Measurements from ENCODE around the gene ZBTB20. TPM values are rescaled to one million over a fixed set of nuclear protein-coding genes. Genes with fewer than 3 reads are reported as not detected.

The ZBTB20 gene
- total RNA-seq, 8 experiments from 2014 or later, result 21.8 to 62.6 (median 39.5) TPM

GRCh38 chr3:114974387-114974786 lies 172.7 kb downstream of the ZBTB20 start:
- in situ Hi-C loops (cut with MboI; ENCODE audit: low pct_unique_long_range_greater_than_20kb in 2 of 9, low sequenced_read_pairs in 9 of 9, unreplicated experiment in 9 of 9), result no loop called here
- ATAC-seq (replicated peaks in 6 of 8), result no peak
- Histone ChIP-seq H3K27ac (no peak overlapping the region), H3K4me1 (replicated peaks in 1 of 2) (peaks cover 0 to 15% of the 10 kb centered on the region in 2 donors), H3K4me3 (no peak overlapping the region)
- 69 to 100% (median 91%) methylated on average over 1 to 3 of the region's 3 CpGs; no CpG with 5 or more reads in 1 of the 10 experiments for WGBS, 10 experiments

- in situ Hi-C loops (cut with MboI; ENCODE audit: low pct_unique_long_range_greater_than_20kb in 2 of 9, low sequenced_read_pairs in 9 of 9, unreplicated experiment in 9 of 9), result no loop called here
- Histone ChIP-seq H3K4me1 (replicated peaks in 1 of 2) (peaks cover 0 to 15% of the 10 kb centered on the region in 2 donors), H3K27ac (no peak overlapping the region), H3K4me3 (no peak overlapping the region)
- peak in 5 of 8 experiments; percentile 35 to 76 (median 59) for ATAC-seq (replicated peaks in 6 of 8)
- WGBS, 10 experiments, result 0 to 100% (median 42%) methylated on average over 2 to 3 of the region's 3 CpGs; no CpG with 5 or more reads in 2 of the 10 experiments
These were observed 173.6 kb downstream of the ZBTB20 start for GRCh38 chr3:114973536-114973935.

- in situ Hi-C loops (cut with MboI; ENCODE audit: low pct_unique_long_range_greater_than_20kb in 2 of 9, low sequenced_read_pairs in 9 of 9, unreplicated experiment in 9 of 9), result no loop called here
- Histone ChIP-seq H3K4me3 (no peak overlapping the region), H3K27ac (no peak overlapping the region), H3K4me1 (replicated peaks in 1 of 2) (no peaks in the 10 kb centered on the region)
- WGBS, 10 experiments, result 0 to 100% (median 10%) methylated on average over 1 of the region's 1 CpG; no CpG with 5 or more reads in 2 of the 10 experiments
- ATAC-seq (replicated peaks in 6 of 8), result no peak
These were observed 179.9 kb downstream of the ZBTB20 start for GRCh38 chr3:114967168-114967567.

- H3K4me1 ChIP-seq (replicated peaks in 1 of 2), result no peaks in the 10 kb centered on the region
- 21 to 100% (median 92%) methylated on average over 1 to 2 of the region's 2 CpGs; no CpG with 5 or more reads in 3 of the 10 experiments for WGBS, 10 experiments
- H3K4me3 ChIP-seq, result no peak overlapping the region
- peak in 1 of 8 experiments; percentile 54 for ATAC-seq (replicated peaks in 6 of 8)
- H3K27ac ChIP-seq, result no peak overlapping the region
- in situ Hi-C loops (cut with MboI; ENCODE audit: low pct_unique_long_range_greater_than_20kb in 2 of 9, low sequenced_read_pairs in 9 of 9, unreplicated experiment in 9 of 9), result no loop called here
These were observed 184.9 kb downstream of the ZBTB20 start for GRCh38 chr3:114962189-114962588.

- no peak overlapping the region for H3K4me3 ChIP-seq
- no peaks in the 10 kb centered on the region for H3K4me1 ChIP-seq (replicated peaks in 1 of 2)
- ATAC-seq (replicated peaks in 6 of 8), result no peak
- H3K27ac ChIP-seq, result no peak overlapping the region
- in situ Hi-C loops (cut with MboI; ENCODE audit: low pct_unique_long_range_greater_than_20kb in 2 of 9, low sequenced_read_pairs in 9 of 9, unreplicated experiment in 9 of 9), result no loop called here
These were observed 188.2 kb downstream of the ZBTB20 start for GRCh38 chr3:114958930-114959329.

- Histone ChIP-seq H3K27ac (no peak overlapping the region), H3K4me1 (replicated peaks in 1 of 2) (no peaks in the 10 kb centered on the region), H3K4me3 (no peak overlapping the region)
- 91 to 100% (median 100%) methylated on average over 1 of the region's 1 CpG; no CpG with 5 or more reads in 1 of the 10 experiments for WGBS, 10 experiments
- in situ Hi-C loops (cut with MboI; ENCODE audit: low pct_unique_long_range_greater_than_20kb in 2 of 9, low sequenced_read_pairs in 9 of 9, unreplicated experiment in 9 of 9), result no loop called here
- ATAC-seq (replicated peaks in 6 of 8), result no peak
These were observed 193.3 kb downstream of the ZBTB20 start for GRCh38 chr3:114953800-114954199.

GRCh38 chr3:114953215-114953799 lies 193.8 kb downstream of the ZBTB20 start:
- 46 to 96% (median 61%) methylated on average over 2 to 3 of the region's 3 CpGs for WGBS, 10 experiments
- in situ Hi-C loops (cut with MboI; ENCODE audit: low pct_unique_long_range_greater_than_20kb in 2 of 9, low sequenced_read_pairs in 9 of 9, unreplicated experiment in 9 of 9), result no loop called here
- no peak overlapping the region for H3K27ac ChIP-seq
- H3K4me1 ChIP-seq (replicated peaks in 1 of 2), result no peaks in the 10 kb centered on the region
- ATAC-seq (replicated peaks in 6 of 8), result no peak
- no peak overlapping the region for H3K4me3 ChIP-seq

GRCh38 chr3:114942773-114943172 lies 204.3 kb downstream of the ZBTB20 start:
- 68 to 100% (median 95%) methylated on average over 1 to 2 of the region's 2 CpGs for WGBS, 10 experiments
- in situ Hi-C loops (cut with MboI; ENCODE audit: low pct_unique_long_range_greater_than_20kb in 2 of 9, low sequenced_read_pairs in 9 of 9, unreplicated experiment in 9 of 9), result no loop called here
- no peak overlapping the region for H3K27ac ChIP-seq
- H3K4me1 ChIP-seq (replicated peaks in 1 of 2), result no peaks in the 10 kb centered on the region
- no peak for ATAC-seq (replicated peaks in 6 of 8)
- no peak overlapping the region for H3K4me3 ChIP-seq

GRCh38 chr3:114941626-114942309 lies 205.3 kb downstream of the ZBTB20 start:
- H3K27ac ChIP-seq, result no peak overlapping the region
- ATAC-seq (replicated peaks in 6 of 8), result no peak
- no peaks in the 10 kb centered on the region for H3K4me1 ChIP-seq (replicated peaks in 1 of 2)
- in situ Hi-C loops (cut with MboI; ENCODE audit: low pct_unique_long_range_greater_than_20kb in 2 of 9, low sequenced_read_pairs in 9 of 9, unreplicated experiment in 9 of 9), result no loop called here
- 48 to 100% (median 90%) methylated on average over 1 to 3 of the region's 3 CpGs for WGBS, 10 experiments
- H3K4me3 ChIP-seq, result no peak overlapping the region

GRCh38 chr3:114939920-114940319 lies 207.2 kb downstream of the ZBTB20 start:
- Histone ChIP-seq H3K4me3 (no peak overlapping the region), H3K4me1 (replicated peaks in 1 of 2) (no peaks in the 10 kb centered on the region), H3K27ac (no peak overlapping the region)
- no peak for ATAC-seq (replicated peaks in 6 of 8)
- in situ Hi-C loops (cut with MboI; ENCODE audit: low pct_unique_long_range_greater_than_20kb in 2 of 9, low sequenced_read_pairs in 9 of 9, unreplicated experiment in 9 of 9), result no loop called here

GRCh38 chr3:114933407-114933806 lies 213.7 kb downstream of the ZBTB20 start:
- ATAC-seq (replicated peaks in 6 of 8), result no peak
- Histone ChIP-seq H3K27ac (no peak overlapping the region), H3K4me1 (replicated peaks in 1 of 2) (no peaks in the 10 kb centered on the region), H3K4me3 (no peak overlapping the region)
- in situ Hi-C loops (cut with MboI; ENCODE audit: low pct_unique_long_range_greater_than_20kb in 2 of 9, low sequenced_read_pairs in 9 of 9, unreplicated experiment in 9 of 9), result no loop called here
- 43 to 100% (median 87%) methylated on average over 1 of the region's 1 CpG; no CpG with 5 or more reads in 4 of the 10 experiments for WGBS, 10 experiments

- in situ Hi-C loops (cut with MboI; ENCODE audit: low pct_unique_long_range_greater_than_20kb in 2 of 9, low sequenced_read_pairs in 9 of 9, unreplicated experiment in 9 of 9), result no loop called here
- Histone ChIP-seq H3K4me3 (no peak overlapping the region), H3K27ac (no peak overlapping the region), H3K4me1 (replicated peaks in 1 of 2) (no peaks in the 10 kb centered on the region)
- 17 to 95% (median 92%) methylated on average over 1 to 17 of the region's 21 CpGs for WGBS, 10 experiments
- ATAC-seq (replicated peaks in 6 of 8), result no peak
These were observed 216.9 kb downstream of the ZBTB20 start for GRCh38 chr3:114929971-114930732.

GRCh38 chr3:114928989-114929640 lies 218.0 kb downstream of the ZBTB20 start:
- Histone ChIP-seq H3K4me1 (replicated peaks in 1 of 2) (no peaks in the 10 kb centered on the region), H3K4me3 (no peak overlapping the region), H3K27ac (no peak overlapping the region)
- 33 to 92% (median 86%) methylated on average over 1 to 2 of the region's 2 CpGs; no CpG with 5 or more reads in 3 of the 10 experiments for WGBS, 10 experiments
- ATAC-seq (replicated peaks in 6 of 8), result no peak
- in situ Hi-C loops (cut with MboI; ENCODE audit: low pct_unique_long_range_greater_than_20kb in 2 of 9, low sequenced_read_pairs in 9 of 9, unreplicated experiment in 9 of 9), result no loop called here

Data from motor neuron (in vitro differentiated cells).